GM12878 (cell line): ENCODE data around the gene PRCP. TPM values are rescaled to one million over a fixed set of nuclear protein-coding genes. Genes with fewer than 3 reads are reported as not detected.

Source experiments
- ATAC-seq: fragments of 200-7000 bp; cut with Tn5 transposase; 3 replicates; pipeline ENCODE4 v1.9.1; 2020; ENCODE audit warnings: mild to moderate bottlenecking, moderate library complexity
- BruUV-seq: library from RNA; stranded (reverse); fragments of 400-500 nt; replicated peaks from 2 replicates; lab custom pipeline; 2021; lab: Mats Ljungman, UMichigan
- CTCF ChIA-PET: fragments of 300-600 bp; sonication (Branson Sonifier 250); formaldehyde crosslinking; extraction: SDS; loops from one replicate; lab custom pipeline; 2021; ENCODE audit warnings: inconsistent platforms; lab: Yijun Ruan, JAX
- POLR2A ChIA-PET: fragments of 350-600 bp; formaldehyde crosslinking; extraction: SDS; loops from one replicate; lab custom pipeline; 2021; ENCODE audit warnings: inconsistent platforms; lab: Charles Lee
- RAD21 ChIA-PET: fragments of 300-600 bp; sonication (Branson Sonifier 250); formaldehyde crosslinking; loops from one replicate; lab custom pipeline; 2023; ENCODE audit warnings: antibody characterized with exemption; ENCODE audit not compliant: unreplicated experiment; lab: Charles Lee
- SMC1A ChIA-PET: fragments of 300-600 bp; sonication (Branson Sonifier 250); formaldehyde crosslinking; loops from one replicate; lab custom pipeline; 2023; ENCODE audit not compliant: unreplicated experiment, uncharacterized antibody; lab: Charles Lee
- DNase-seq: peaks from one replicate; pipeline ENCODE4 v3.0.0-alpha.2; 2011; ENCODE audit warnings: low read depth, low spot score
- FAIRE-seq: peaks from 3 replicates; lab custom pipeline; 2011; peaks lifted over from hg19 to GRCh38; lab: Jason Lieb, UNC
- H2AFZ ChIP-seq: 2 replicates; pipeline ENCODE4 v1.6.0; 2011; ENCODE audit warnings: low read depth, low read length, control low read depth; ENCODE audit not compliant: control insufficient read depth
- H3K27ac ChIP-seq: 2 replicates; pipeline ENCODE4 v1.5.1; 2011; ENCODE audit warnings: control low read depth; ENCODE audit not compliant: control insufficient read depth, insufficient read depth
- H3K27me3 ChIP-seq, 2 experiments: replicated peaks in 1 of 2; 2 replicates each; pipeline versions ENCODE4 v1.6.0 to v1.6.1; 2011; ENCODE audit warnings: low read length in 1 of 2; ENCODE audit not compliant: control insufficient read depth in 2 of 2, insufficient read depth in 2 of 2
- H3K36me3 ChIP-seq, 2 experiments: 2 replicates each; pipeline ENCODE4 v1.5.1; 2011; ENCODE audit warnings: low read length in 1 of 2; ENCODE audit not compliant: control insufficient read depth in 2 of 2, insufficient read depth in 2 of 2
- H3K4me1 ChIP-seq: 2 replicates; pipeline ENCODE4 v1.6.1; 2011; ENCODE audit warnings: mild to moderate bottlenecking, low read length, moderate library complexity, mixed read lengths; ENCODE audit not compliant: control insufficient read depth, insufficient read depth
- H3K4me2 ChIP-seq: 2 replicates; pipeline ENCODE4 v1.6.0; 2011; ENCODE audit warnings: control low read depth; ENCODE audit not compliant: control insufficient read depth, insufficient read depth
- H3K4me3 ChIP-seq: fragments of 200-600 bp; sonication (generic); 2 replicates; pipeline ENCODE4 v1.5.1; 2016
- H3K79me2 ChIP-seq: 2 replicates; pipeline ENCODE4 v1.6.0; 2011; ENCODE audit warnings: low read length; ENCODE audit not compliant: control insufficient read depth, insufficient read depth
- H3K9ac ChIP-seq: 2 replicates; pipeline ENCODE4 v1.8.0; 2011; ENCODE audit warnings: low read length, control low read depth, mixed read lengths; ENCODE audit not compliant: control insufficient read depth, insufficient read depth
- H3K9me3 ChIP-seq: replicated peaks from 3 replicates; pipeline ENCODE4 v1.5.1; 2011; ENCODE audit warnings: mild to moderate bottlenecking, low read length; ENCODE audit not compliant: control insufficient read depth, insufficient read depth
- H4K20me1 ChIP-seq: 2 replicates; pipeline ENCODE4 v1.6.0; 2011; ENCODE audit not compliant: control insufficient read depth, insufficient read depth
- ASH2L ChIP-seq: fragments of 300-600, 200-600 bp; sonication (generic); IDR thresholded peaks from 2 replicates; pipeline ENCODE4 v1.6.1; 2017; ENCODE audit warnings: low read depth, mild to moderate bottlenecking, borderline replicate concordance
- BRCA1 ChIP-seq: IDR thresholded peaks from 2 replicates; pipeline ENCODE4 v1.6.1; 2011; ENCODE audit warnings: low read depth, low read length, improper control_type of control experiment
- IRF4 ChIP-seq: IDR thresholded peaks from 2 replicates; pipeline ENCODE4 v1.6.1; 2011; ENCODE audit warnings: low read depth, low read length
- PML ChIP-seq: IDR thresholded peaks from 2 replicates; pipeline ENCODE4 v1.6.1; 2012; ENCODE audit warnings: low read length, inconsistent platforms
- SPI1 ChIP-seq: IDR thresholded peaks from 2 replicates; pipeline ENCODE4 v1.6.1; 2011; ENCODE audit warnings: low read depth, mild to moderate bottlenecking, low read length, moderate library complexity, borderline replicate concordance; ENCODE audit not compliant: insufficient read depth
- SUPT20H ChIP-seq: IDR thresholded peaks from 2 replicates; pipeline ENCODE4 v1.6.1; 2011; ENCODE audit warnings: low read depth, mild to moderate bottlenecking, low read length, moderate library complexity, borderline replicate concordance; ENCODE audit not compliant: control insufficient read depth
- ZNF384 ChIP-seq: IDR thresholded peaks from 2 replicates; pipeline ENCODE4 v1.6.1; 2012; ENCODE audit warnings: low read depth, mild to moderate bottlenecking, low read length, improper control_type of control experiment, borderline replicate concordance
- WGBS: methylation state at CpG from one replicate; pipeline ENCODE4 v1.1.6; 2016; ENCODE audit warnings: low lambda C conversion rate; ENCODE audit not compliant: insufficient replicate concordance, insufficient coverage; ENCODE audit errors: missing lambda C conversion rate; 5-methylcytosine and 5-hydroxymethylcytosine counted together
- in situ Hi-C: fragments of 300-500 bp; cut with MboI; formaldehyde crosslinking; loops from 9 replicates; pipeline ENCODE4 v1.14.3; 2018; ENCODE audit warnings: mixed read lengths
- intact Hi-C: fragments of 100-400 bp; cut with micrococcal nuclease; formaldehyde crosslinking; loops from one replicate; pipeline ENCODE4 v1.14.2; 2022; ENCODE audit not compliant: unreplicated experiment
- polyA plus RNA-seq, 11 experiments: library from polyadenylated mRNA; depleted of rRNA in 4 of 11; unstranded in 6 of 11; stranded (reverse) in 5 of 11; fragments of >200 nt; fragmentation: Nextera tagmentation in 4 of 11; fragmentation: Illumina TruSeq in 1 of 11; extraction: Ambion mirVana in 4 of 11; extraction: Trizol in 1 of 11; gene quantifications; 1 replicate in 1 of 11; 2 replicates in 10 of 11; pipeline versions ENCODE4 v1.2.1 to v1.2.3, GENCODE V29; 2011 to 2016; ENCODE audit warnings: inconsistent platforms in 2 of 11, missing spikeins in 2 of 11, low read depth in 1 of 11
- total RNA-seq, 4 experiments: library from RNA; depleted of rRNA in 3 of 4; stranded (reverse); fragments of >200 nt in 3 of 4; fragmentation: Illumina TruSeq in 1 of 4; extraction: Trizol in 1 of 4; gene quantifications; 2 replicates each; pipeline versions ENCODE4 v1.2.1 to v1.2.3, GENCODE V29; 2013 to 2021
- TF ChIP-seq, protein P1 (sequence below): fragments of 450-650 bp; IDR thresholded peaks from 2 replicates; pipeline ENCODE4 v1.6.1; 2016; ENCODE audit warnings: mild to moderate bottlenecking
- TF ChIP-seq, protein P2 (sequence below): fragments of 450-650 bp; IDR thresholded peaks from 2 replicates; pipeline ENCODE4 v1.6.1; 2017; ENCODE audit warnings: mild to moderate bottlenecking, low read depth, inconsistent platforms; ENCODE audit not compliant: poor library complexity, severe bottlenecking
- TF ChIP-seq, protein P3 (sequence below): fragments of 450-650 bp; IDR thresholded peaks from 2 replicates; pipeline ENCODE4 v1.6.1; 2018; ENCODE audit warnings: mild to moderate bottlenecking, low read depth, moderate library complexity; ENCODE audit not compliant: partially characterized antibody

PRCP gene
- total and polyA plus RNA-seq, 10 of the 15 experiments (the other 5 are each of a cell fraction or from before 2014, with no cell fraction given) = 14.9 to 43.6 (median 20.0) TPM

DNA sequence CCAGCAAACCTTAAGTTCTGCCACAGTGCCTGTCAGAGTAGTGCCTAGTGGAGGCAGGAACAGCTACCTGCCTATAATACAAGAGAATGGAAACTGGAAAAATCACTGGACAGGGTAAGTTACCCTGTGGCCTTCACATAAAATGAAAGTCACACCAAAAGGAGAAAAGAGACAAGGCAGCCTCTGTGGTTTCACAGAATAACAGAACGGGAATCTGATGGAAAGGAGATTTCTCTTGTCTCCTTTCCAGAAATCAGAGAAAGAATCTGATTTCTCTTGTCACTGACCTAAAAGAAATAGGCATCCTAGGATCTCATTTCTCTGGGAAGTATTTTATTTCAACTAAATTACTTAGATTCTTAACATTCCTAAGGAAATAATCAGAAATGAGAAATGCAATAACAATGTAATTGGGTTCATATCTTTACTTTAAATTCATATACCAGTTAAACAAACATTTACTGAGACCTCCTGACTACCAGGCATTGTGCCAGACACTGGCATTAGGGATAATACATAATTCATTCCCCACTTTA lies 41.6 kb downstream of the PRCP start:
- H3K9ac ChIP-seq = no peak overlapping the region
- no peak for FAIRE-seq
- no peak overlapping the region for H3K27ac ChIP-seq
- POLR2A ChIA-PET = no interaction called here
- H3K27me3 ChIP-seq = no peaks in the 10 kb centered on the region
- RAD21 ChIA-PET = no interaction called here
- BruUV-seq = no TSS peak
- no peaks in the 10 kb centered on the region for H3K36me3 ChIP-seq
- in situ Hi-C loops (no loop called here), intact Hi-C loops (no loop called here)
- no peak overlapping the region for H3K4me2 ChIP-seq
- no peak for ATAC-seq
- H3K9me3 ChIP-seq = no peaks in the 10 kb centered on the region
- no peak overlapping the region for H2AFZ ChIP-seq
- SMC1A ChIA-PET = interaction anchor here (1.2 kb wide), 2 partner anchors 9 to 23 kb away, joined by 3 to 4 read pairs; no protein-coding TSS in a partner anchor
- DNase-seq = no peak
- TF ChIP-seq BRCA1 = no peak
- TF ChIP-seq SPI1 = no peak
- TF ChIP-seq, protein P1, sequence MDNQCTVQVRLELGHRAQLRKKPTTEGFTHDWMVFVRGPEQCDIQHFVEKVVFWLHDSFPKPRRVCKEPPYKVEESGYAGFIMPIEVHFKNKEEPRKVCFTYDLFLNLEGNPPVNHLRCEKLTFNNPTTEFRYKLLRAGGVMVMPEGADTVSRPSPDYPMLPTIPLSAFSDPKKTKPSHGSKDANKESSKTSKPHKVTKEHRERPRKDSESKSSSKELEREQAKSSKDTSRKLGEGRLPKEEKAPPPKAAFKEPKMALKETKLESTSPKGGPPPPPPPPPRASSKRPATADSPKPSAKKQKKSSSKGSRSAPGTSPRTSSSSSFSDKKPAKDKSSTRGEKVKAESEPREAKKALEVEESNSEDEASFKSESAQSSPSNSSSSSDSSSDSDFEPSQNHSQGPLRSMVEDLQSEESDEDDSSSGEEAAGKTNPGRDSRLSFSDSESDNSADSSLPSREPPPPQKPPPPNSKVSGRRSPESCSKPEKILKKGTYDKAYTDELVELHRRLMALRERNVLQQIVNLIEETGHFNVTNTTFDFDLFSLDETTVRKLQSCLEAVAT = no peak
- TF ChIP-seq PML = no peak
- no peak for TF ChIP-seq SUPT20H
- TF ChIP-seq, protein P2, sequence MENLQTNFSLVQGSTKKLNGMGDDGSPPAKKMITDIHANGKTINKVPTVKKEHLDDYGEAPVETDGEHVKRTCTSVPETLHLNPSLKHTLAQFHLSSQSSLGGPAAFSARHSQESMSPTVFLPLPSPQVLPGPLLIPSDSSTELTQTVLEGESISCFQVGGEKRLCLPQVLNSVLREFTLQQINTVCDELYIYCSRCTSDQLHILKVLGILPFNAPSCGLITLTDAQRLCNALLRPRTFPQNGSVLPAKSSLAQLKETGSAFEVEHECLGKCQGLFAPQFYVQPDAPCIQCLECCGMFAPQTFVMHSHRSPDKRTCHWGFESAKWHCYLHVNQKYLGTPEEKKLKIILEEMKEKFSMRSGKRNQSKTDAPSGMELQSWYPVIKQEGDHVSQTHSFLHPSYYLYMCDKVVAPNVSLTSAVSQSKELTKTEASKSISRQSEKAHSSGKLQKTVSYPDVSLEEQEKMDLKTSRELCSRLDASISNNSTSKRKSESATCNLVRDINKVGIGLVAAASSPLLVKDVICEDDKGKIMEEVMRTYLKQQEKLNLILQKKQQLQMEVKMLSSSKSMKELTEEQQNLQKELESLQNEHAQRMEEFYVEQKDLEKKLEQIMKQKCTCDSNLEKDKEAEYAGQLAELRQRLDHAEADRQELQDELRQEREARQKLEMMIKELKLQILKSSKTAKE = no peak
- TF ChIP-seq, protein P3, sequence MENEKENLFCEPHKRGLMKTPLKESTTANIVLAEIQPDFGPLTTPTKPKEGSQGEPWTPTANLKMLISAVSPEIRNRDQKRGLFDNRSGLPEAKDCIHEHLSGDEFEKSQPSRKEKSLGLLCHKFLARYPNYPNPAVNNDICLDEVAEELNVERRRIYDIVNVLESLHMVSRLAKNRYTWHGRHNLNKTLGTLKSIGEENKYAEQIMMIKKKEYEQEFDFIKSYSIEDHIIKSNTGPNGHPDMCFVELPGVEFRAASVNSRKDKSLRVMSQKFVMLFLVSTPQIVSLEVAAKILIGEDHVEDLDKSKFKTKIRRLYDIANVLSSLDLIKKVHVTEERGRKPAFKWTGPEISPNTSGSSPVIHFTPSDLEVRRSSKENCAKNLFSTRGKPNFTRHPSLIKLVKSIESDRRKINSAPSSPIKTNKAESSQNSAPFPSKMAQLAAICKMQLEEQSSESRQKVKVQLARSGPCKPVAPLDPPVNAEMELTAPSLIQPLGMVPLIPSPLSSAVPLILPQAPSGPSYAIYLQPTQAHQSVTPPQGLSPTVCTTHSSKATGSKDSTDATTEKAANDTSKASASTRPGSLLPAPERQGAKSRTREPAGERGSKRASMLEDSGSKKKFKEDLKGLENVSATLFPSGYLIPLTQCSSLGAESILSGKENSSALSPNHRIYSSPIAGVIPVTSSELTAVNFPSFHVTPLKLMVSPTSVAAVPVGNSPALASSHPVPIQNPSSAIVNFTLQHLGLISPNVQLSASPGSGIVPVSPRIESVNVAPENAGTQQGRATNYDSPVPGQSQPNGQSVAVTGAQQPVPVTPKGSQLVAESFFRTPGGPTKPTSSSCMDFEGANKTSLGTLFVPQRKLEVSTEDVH = no peak
- TF ChIP-seq IRF4 = no peak
- no peak for TF ChIP-seq ZNF384
- TF ChIP-seq ASH2L = no peak
- 100% methylated on average over 1 of the region's 1 CpG for WGBS
- no peak overlapping the region for H3K4me3 ChIP-seq
- no peaks in the 10 kb centered on the region for H4K20me1 ChIP-seq
- CTCF ChIA-PET = interaction anchor here (1.5 to 1.9 kb wide), 4 partner anchors 9 to 391 kb away, joined by 4 to 7 read pairs (median 5); partner anchors contain the start of gene PRCP
- no peaks in the 10 kb centered on the region for H3K79me2 ChIP-seq
- peaks cover 7% of the 10 kb centered on the region for H3K4me1 ChIP-seq
